Pancreas (tissue), 10 donors: Measurements from ENCODE around the gene ASPDH. TPM values are rescaled to one million over a fixed set of nuclear protein-coding genes. Genes with fewer than 3 reads are reported as not detected.
A peak's percentile ranks its signal among the peaks of the same experiment; 100 is the strongest.

Experiments
- ATAC-seq, 4 donors: fragments of 200-7000 bp; cut with Tn5 transposase; one replicate each; pipeline versions ENCODE4 v1.8.0 to v1.9.1; 2020; ENCODE audit warnings: mild to moderate bottlenecking in 4 of 4, moderate library complexity in 4 of 4
- DNase-seq, 6 donors: peaks; one replicate each; pipeline ENCODE4 v3.0.0-alpha.2; 2020
- FAIRE-seq: peaks from 2 replicates; lab custom pipeline; 2012; peaks lifted over from hg19 to GRCh38; lab: Jason Lieb, UNC
- H3K27ac ChIP-seq, 4 donors: fragments of 200-600 bp; sonication (generic); 1 replicate in 3 of 4; 2 replicates in 1 of 4; pipeline versions ENCODE4 v1.5.0 to v1.8.0; 2020
- H3K27me3 ChIP-seq, 4 donors: fragments of 200-600 bp; one replicate each; pipeline ENCODE4 v1.8.0; 2021
- H3K36me3 ChIP-seq, 3 donors: fragments of 200-600 bp; sonication (generic) in 1 of 3; one replicate each; pipeline versions ENCODE4 v1.5.0 to v1.8.0; 2020 to 2021
- H3K4me1 ChIP-seq, 3 donors: fragments of 200-600 bp; one replicate each; pipeline ENCODE4 v1.8.0; 2021
- H3K4me3 ChIP-seq, 4 donors: fragments of 200-600 bp; sonication (generic) in 2 of 4; one replicate each; pipeline versions ENCODE4 v1.5.0 to v1.8.0; 2020 to 2021
- H3K9me3 ChIP-seq, 4 donors: fragments of 200-600 bp; one replicate each; pipeline ENCODE4 v1.8.0; 2021
- CTCF ChIP-seq, 4 donors: fragments of 200-600 bp; sonication (generic) in 3 of 4; IDR thresholded peaks; one replicate each; pipeline versions ENCODE4 v1.5.0 to v1.8.0; 2021; ENCODE audit warnings: antibody characterized with exemption in 4 of 4
- WGBS, 2 donors: extraction: QIAGEN DNeasy Blood & Tissue Kit; methylation state at CpG; one replicate each; pipeline ENCODE4 v1.1.7; 2013; 5-methylcytosine and 5-hydroxymethylcytosine counted together
- intact Hi-C, 3 donors: fragments of 100-400 bp; cut with DNase I; formaldehyde crosslinking; loops; one replicate each; pipeline versions ENCODE4 v1.11.1 to v1.14.2; 2022
- polyA plus RNA-seq, 2 donors: library from polyadenylated mRNA; stranded (reverse); fragments of 200-250 nt; gene quantifications; one replicate each; pipeline ENCODE4 v1.2.3, GENCODE V29; 2013
- total RNA-seq, 6 donors: library from RNA; stranded (reverse); fragmentation: NEBNext Ultra II Directional in 4 of 6; extraction: Animal tissue kit (Norgen Biotek cat#: 25700) in 4 of 6; gene quantifications; one replicate each; pipeline versions ENCODE4 v1.2.1 to v1.2.4, GENCODE V29; 2021 to 2023
- donor health status: healthy with polysubstance abuse.
- donor health status: DM: no; HTN: no; CAD: no; lungs with moderate emphysema.
- donor health status: DM: no; HTN: no; CAD: no.
- donor health status: control.
- donor health status: control.
- donor health status: Bipolar disorder and iron deficiency.
- donor health status: DM: yes; HTN: yes; CAD: no.
- donor health status: DM: no; HTN: no; CAD: no.
- donor health status: DM: no; HTN: no; CAD: no.
- donor health status: DM: yes; HTN: yes; CAD: no.

ASPDH gene
- total and polyA plus RNA-seq, 8 donors = 0.49 to 4.6 (median 1.2) TPM; not detected in 4

- Histone ChIP-seq H3K4me1 (no peaks in the 10 kb centered on the region), H3K4me3 (no peak overlapping the region), H3K27ac (no peak overlapping the region), H3K9me3 (no peaks in the 10 kb centered on the region), H3K36me3 (no peaks in the 10 kb centered on the region), H3K27me3 (no peaks in the 10 kb centered on the region)
- peak in 1 of 6 donors; percentile 69 for DNase-seq
- ATAC-seq = peak; percentile 13 to 42 (median 26)
- no peak for FAIRE-seq
- WGBS, 2 donors = 47 to 59% methylated on average over 27 of the region's 27 CpGs
- intact Hi-C loops = no loop called here
- TF ChIP-seq CTCF (IDR thresholded peaks at IDR 0.05) = no peak
Measured at GRCh38 chr19:50500060-50500752, 13.5 kb downstream of the ASPDH start.

GRCh38 chr19:50498219-50499056 lies 15.3 kb downstream of the ASPDH start:
- H3K4me3 ChIP-seq = no peak overlapping the region
- FAIRE-seq (no peak), DNase-seq (no peak), ATAC-seq (no peak)
- no peak for TF ChIP-seq CTCF (IDR thresholded peaks at IDR 0.05)
- H3K9me3 ChIP-seq = no peaks in the 10 kb centered on the region
- WGBS, 2 donors = 79 to 83% methylated on average over 10 to 11 of the region's 11 CpGs
- no peaks in the 10 kb centered on the region for H3K36me3 ChIP-seq
- no peak overlapping the region for H3K27ac ChIP-seq
- H3K4me1 ChIP-seq = no peaks in the 10 kb centered on the region
- H3K27me3 ChIP-seq = no peaks in the 10 kb centered on the region
- intact Hi-C loops = no loop called here

GRCh38 chr19:50497022-50497405 lies 16.7 kb downstream of the ASPDH start:
- no peaks in the 10 kb centered on the region for H3K36me3 ChIP-seq
- ATAC-seq = no peak
- FAIRE-seq = no peak
- H3K27me3 ChIP-seq = no peaks in the 10 kb centered on the region
- no peak overlapping the region for H3K27ac ChIP-seq
- no peaks in the 10 kb centered on the region for H3K4me1 ChIP-seq
- peak in 2 of 6 donors; percentile 35 to 37 for DNase-seq
- no peak overlapping the region for H3K4me3 ChIP-seq
- no peaks in the 10 kb centered on the region for H3K9me3 ChIP-seq
- TF ChIP-seq CTCF (IDR thresholded peaks at IDR 0.05) = no peak
- WGBS, 2 donors = 71 to 82% methylated on average over 8 of the region's 8 CpGs
- intact Hi-C loops = no loop called here

GRCh38 chr19:50496189-50497021 lies 17.3 kb downstream of the ASPDH start:
- TF ChIP-seq CTCF (IDR thresholded peaks at IDR 0.05) = no peak
- intact Hi-C loops = no loop called here

More at GRCh38 chr19:50496189-50497021, 17.3 kb downstream of the ASPDH start:
- Histone ChIP-seq H3K36me3 (no peaks in the 10 kb centered on the region), H3K27ac (no peak overlapping the region), H3K4me1 (no peaks in the 10 kb centered on the region), H3K9me3 (no peaks in the 10 kb centered on the region), H3K4me3 (no peak overlapping the region), H3K27me3 (no peaks in the 10 kb centered on the region)
- ATAC-seq (peak; percentile 61 to 86 (median 76)), DNase-seq (peak in 5 of 6 donors; percentile 54 to 86 (median 64)), FAIRE-seq (no peak)
- WGBS, 2 donors = 77 to 80% methylated on average over 26 to 29 of the region's 30 CpGs
